ENCODE data around the gene SLC22A3.

The SLC22A3 gene

DNA sequence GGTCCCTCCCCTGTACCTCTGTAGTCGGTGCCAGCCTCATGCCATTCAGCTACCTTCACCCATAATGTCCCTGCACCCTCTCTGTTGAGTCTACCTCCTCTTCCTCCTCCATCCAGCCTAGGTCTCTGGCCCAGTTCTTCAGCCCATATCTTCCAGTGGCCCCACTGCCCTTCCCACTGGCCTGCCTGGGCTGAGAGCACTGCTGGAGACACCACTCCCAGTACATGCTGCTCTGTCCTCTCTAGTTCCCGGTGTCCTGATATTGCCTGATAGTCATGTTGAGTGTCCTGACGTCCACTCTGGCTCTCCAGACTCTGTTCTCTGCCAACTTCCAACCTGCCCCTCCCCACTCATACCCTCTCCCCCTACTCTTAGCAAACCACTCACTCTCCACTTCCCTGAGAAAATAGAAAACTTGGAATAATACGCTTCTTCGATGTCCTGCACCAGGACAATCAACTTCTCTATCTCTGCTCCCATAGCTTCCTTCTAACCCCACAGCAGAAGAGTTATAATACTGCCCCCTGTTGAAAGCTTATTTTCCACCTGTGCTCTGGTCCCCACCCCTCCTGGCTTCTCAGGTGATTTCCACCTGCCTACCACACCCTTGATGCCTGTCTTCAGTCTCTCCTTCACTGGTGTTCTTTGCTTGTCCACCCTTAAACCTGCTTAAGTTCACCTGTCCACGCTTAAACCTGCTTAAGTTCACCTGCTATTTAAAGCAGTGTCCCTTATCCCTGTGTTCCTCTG, 19.8 kb downstream of the SLC22A3 start:
- no peak for TF ChIP-seq CTCF (IDR thresholded peaks at IDR 0.05)

DNA sequence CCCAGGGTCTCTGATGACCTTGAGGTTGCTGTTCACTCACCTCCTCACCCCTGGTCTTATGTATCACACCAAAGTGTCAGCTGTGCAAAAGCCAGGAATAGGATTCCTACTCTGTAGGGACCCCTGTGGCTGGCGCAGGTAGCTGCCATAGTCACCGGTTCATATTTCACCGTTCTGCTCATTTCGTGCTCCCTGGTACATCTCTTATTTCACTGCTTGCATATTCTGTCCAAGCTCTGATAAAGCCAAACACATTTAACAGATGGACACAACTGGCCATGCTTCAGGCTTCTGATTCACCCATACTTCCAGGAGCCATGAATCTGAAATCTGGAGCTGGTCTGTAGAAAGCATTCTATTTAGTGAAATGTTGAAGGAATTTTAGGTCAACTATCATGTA, 20.5 kb downstream of the SLC22A3 start:
- no peak for TF ChIP-seq CTCF (IDR thresholded peaks at IDR 0.05)

GRCh38 chr6:160374836-160375560, 26.8 kb downstream of the SLC22A3 start:
- TF ChIP-seq CTCF (IDR thresholded peaks at IDR 0.05) = no peak

DNA sequence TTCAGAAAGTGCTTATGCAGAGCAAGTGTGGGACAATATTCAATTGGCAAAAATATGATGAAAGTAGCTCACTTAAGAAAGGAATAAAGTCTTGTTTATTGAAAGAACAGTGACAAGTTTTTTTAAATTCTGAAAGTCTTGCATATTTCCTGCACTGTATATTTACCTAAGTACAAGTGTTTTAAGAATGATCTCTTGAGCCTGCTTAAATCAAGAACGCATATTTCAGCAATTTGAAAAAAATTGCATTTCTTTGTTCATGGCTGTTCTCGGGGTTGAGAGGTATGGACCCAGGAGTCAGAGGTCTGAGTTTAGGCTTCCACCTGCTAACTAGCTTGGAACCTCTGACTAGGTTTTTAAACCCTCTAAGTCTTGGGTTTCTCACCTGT, 27.4 kb downstream of the SLC22A3 start:
- no peak for TF ChIP-seq CTCF (IDR thresholded peaks at IDR 0.05)

DNA sequence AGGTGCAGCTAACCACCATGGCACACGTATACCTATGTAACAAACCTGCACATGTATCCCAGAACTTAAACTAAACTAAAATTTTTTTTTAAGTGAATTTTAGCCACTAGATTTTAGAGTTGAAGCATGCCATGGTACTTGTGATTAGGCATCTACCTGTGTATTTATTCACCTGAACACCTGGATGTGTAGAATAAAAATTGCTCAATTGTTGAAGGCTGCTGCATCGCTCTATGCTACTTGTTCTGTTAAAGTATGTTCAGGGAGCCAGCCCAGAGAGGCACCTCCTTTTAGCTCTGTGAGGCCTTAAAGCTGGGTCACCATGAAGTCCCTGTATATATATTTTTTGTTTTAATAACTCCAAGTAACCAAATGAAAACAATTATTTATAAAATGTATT, 28.3 kb downstream of the SLC22A3 start:
- TF ChIP-seq CTCF (IDR thresholded peaks at IDR 0.05) = no peak

DNA sequence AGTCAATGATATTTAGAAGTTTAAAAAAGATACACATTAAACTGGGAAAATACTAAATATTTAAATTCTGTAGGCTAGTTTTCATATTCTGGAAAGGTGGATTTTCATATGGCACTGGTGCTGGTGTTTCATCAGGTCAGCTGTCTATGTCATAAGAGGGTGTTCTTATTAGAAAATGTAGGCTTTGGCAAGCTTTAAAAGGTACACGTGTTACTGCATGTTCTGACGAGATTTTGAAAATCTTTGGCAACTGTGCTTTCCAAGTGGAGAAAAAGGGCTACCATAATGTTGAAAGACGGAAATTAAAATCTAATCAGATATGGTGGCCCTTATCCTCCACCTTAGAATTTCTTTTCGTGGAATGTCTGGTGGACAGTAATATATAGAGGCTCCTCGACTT, 30.0 kb downstream of the SLC22A3 start:
- no peak for TF ChIP-seq CTCF (IDR thresholded peaks at IDR 0.05)

GRCh38 chr6:160378882-160379281, 30.7 kb downstream of the SLC22A3 start:
- TF ChIP-seq CTCF (IDR thresholded peaks at IDR 0.05) = no peak
